ENCODE data around the gene UQCC5.

Gene UQCC5

GRCh38 chr3:52502808-52503350 lies 33.5 kb upstream of the UQCC5 start:
- no peak for DNase-seq
- H3K4me1 Mint-ChIP-seq = peaks cover 8% of the 10 kb centered on the region
- peaks cover 2% of the 10 kb centered on the region for H3K27me3 Mint-ChIP-seq (ENCODE audit: low read depth, poor library complexity)
- no peaks in the 10 kb centered on the region for H3K9me3 Mint-ChIP-seq
- TF ChIP-seq, protein P1, sequence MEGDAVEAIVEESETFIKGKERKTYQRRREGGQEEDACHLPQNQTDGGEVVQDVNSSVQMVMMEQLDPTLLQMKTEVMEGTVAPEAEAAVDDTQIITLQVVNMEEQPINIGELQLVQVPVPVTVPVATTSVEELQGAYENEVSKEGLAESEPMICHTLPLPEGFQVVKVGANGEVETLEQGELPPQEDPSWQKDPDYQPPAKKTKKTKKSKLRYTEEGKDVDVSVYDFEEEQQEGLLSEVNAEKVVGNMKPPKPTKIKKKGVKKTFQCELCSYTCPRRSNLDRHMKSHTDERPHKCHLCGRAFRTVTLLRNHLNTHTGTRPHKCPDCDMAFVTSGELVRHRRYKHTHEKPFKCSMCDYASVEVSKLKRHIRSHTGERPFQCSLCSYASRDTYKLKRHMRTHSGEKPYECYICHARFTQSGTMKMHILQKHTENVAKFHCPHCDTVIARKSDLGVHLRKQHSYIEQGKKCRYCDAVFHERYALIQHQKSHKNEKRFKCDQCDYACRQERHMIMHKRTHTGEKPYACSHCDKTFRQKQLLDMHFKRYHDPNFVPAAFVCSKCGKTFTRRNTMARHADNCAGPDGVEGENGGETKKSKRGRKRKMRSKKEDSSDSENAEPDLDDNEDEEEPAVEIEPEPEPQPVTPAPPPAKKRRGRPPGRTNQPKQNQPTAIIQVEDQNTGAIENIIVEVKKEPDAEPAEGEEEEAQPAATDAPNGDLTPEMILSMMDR (IDR thresholded peaks at IDR 0.05) = no peak
- H3K36me3 Mint-ChIP-seq (ENCODE audit: low read depth) = no peaks in the 10 kb centered on the region
- H3K4me3 Mint-ChIP-seq = no peak overlapping the region
- H3K27ac Mint-ChIP-seq = no peak overlapping the region

DNA sequence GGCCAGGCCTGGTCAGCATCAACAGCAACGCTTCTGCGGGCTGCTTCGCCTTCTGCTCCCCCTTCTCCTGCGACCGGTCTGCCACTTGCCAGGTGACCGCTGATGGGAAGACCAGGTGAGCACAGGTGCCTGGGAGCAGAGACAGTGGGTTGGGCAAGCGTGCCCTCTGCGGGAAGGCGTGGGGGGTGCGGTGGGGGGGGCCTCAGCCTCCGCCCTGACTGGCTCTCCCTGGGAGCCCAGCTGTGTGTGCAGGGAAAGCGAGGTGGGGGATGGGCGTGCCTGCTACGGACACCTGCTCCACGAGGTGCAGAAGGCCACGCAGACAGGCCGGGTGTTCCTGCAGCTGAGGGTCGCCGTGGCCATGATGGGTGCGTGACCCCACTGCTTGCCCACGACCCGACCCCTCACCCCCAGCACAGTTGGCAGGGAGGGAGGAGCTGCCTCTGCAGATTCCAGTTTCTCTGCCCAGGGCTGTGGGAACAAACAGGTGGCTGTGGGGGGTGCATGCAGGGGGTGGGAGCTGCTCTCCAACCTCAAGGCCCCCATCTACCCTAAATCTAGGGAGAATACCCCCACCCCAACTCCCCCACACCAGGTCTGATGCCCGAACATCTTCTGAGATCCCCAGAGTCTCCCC lies 32.5 kb upstream of the UQCC5 start:
- Mint-ChIP-seq H3K4me3 (no peak overlapping the region), H3K27me3 (ENCODE audit: low read depth, poor library complexity) (peaks cover 2% of the 10 kb centered on the region), H3K27ac (no peak overlapping the region), H3K4me1 (peaks cover 8% of the 10 kb centered on the region), H3K9me3 (no peaks in the 10 kb centered on the region), H3K36me3 (ENCODE audit: low read depth) (no peaks in the 10 kb centered on the region)
- DNase-seq = no peak
- TF ChIP-seq, protein P1 (IDR thresholded peaks at IDR 0.05) = no peak

DNA sequence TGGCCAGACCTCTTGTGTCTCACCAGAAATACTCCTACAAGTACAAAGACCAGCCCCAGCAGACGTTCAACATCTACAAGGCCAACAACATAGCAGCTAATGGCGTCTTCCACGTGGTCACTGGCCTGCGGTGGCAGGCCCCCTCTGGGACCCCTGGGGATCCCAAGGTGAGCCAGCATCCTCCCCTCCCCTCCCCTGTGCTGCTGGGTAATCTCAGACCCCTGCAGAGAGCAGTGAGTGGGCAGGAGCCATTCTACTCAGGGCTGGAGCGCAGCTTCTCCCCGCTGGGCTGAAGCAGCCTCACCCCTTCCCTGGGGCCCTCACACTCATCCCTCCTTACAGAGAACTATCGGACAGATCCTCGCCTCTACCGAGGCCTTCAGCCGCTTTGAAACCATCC lies 31.4 kb upstream of the UQCC5 start:
- H3K4me1 Mint-ChIP-seq = peaks cover 8% of the 10 kb centered on the region
- H3K9me3 Mint-ChIP-seq = no peaks in the 10 kb centered on the region
- H3K27ac Mint-ChIP-seq = no peak overlapping the region
- no peak overlapping the region for H3K4me3 Mint-ChIP-seq
- H3K36me3 Mint-ChIP-seq (ENCODE audit: low read depth) = no peaks in the 10 kb centered on the region
- H3K27me3 Mint-ChIP-seq (ENCODE audit: low read depth, poor library complexity) = peaks cover 2% of the 10 kb centered on the region
- TF ChIP-seq, protein P1 (IDR thresholded peaks at IDR 0.05) = no peak
- no peak for DNase-seq

GRCh38 chr3:52506266-52506966 lies 30.0 kb upstream of the UQCC5 start:
- Mint-ChIP-seq H3K4me1 (peaks cover 8% of the 10 kb centered on the region), H3K9me3 (no peaks in the 10 kb centered on the region), H3K27me3 (ENCODE audit: low read depth, poor library complexity) (peaks cover 5% of the 10 kb centered on the region), H3K27ac (no peak overlapping the region), H3K36me3 (ENCODE audit: low read depth) (no peaks in the 10 kb centered on the region), H3K4me3 (no peak overlapping the region)
- no peak for DNase-seq
- TF ChIP-seq, protein P1 (IDR thresholded peaks at IDR 0.05) = no peak

GRCh38 chr3:52507359-52507758 lies 29.0 kb upstream of the UQCC5 start:
- no peaks in the 10 kb centered on the region for H3K36me3 Mint-ChIP-seq (ENCODE audit: low read depth)
- peak overlapping the region; percentile 54 for H3K27ac Mint-ChIP-seq

More at GRCh38 chr3:52507359-52507758, 29.0 kb upstream of the UQCC5 start:
- Mint-ChIP-seq H3K4me3 (no peak overlapping the region), H3K27me3 (ENCODE audit: low read depth, poor library complexity) (peaks cover 5% of the 10 kb centered on the region), H3K9me3 (no peaks in the 10 kb centered on the region), H3K4me1 (peaks cover 8% of the 10 kb centered on the region)
- TF ChIP-seq, protein P1 (IDR thresholded peaks at IDR 0.05) = no peak
- DNase-seq = no peak
